HepG2 (cell line): ENCODE data around the gene UACA. TPM values are rescaled to one million over a fixed set of nuclear protein-coding genes. Genes with fewer than 3 reads are reported as not detected.

ENCODE experiments used
- CHD4 ChIP-seq: fragments of 200-600 bp; sonication (generic); IDR thresholded peaks from 2 replicates; pipeline ENCODE4 v1.7.0; 2017; ENCODE audit warnings: mild to moderate bottlenecking, low read length, borderline replicate concordance
- HDAC1 ChIP-seq: sonication (generic); formaldehyde crosslinking; IDR thresholded peaks from 2 replicates; pipeline ENCODE4 v1.5.1; 2020; ENCODE audit warnings: mild to moderate bottlenecking, missing genetic modification reagents
- MEIS2 ChIP-seq: sonication (generic); formaldehyde crosslinking; IDR thresholded peaks from 2 replicates; pipeline ENCODE4 v1.9.0; 2021; ENCODE audit warnings: mild to moderate bottlenecking, missing genetic modification reagents
- NAIF1 ChIP-seq: sonication (generic); formaldehyde crosslinking; IDR thresholded peaks from 2 replicates; pipeline ENCODE4 v1.5.0; 2020; ENCODE audit warnings: mild to moderate bottlenecking, missing genetic modification reagents, borderline replicate concordance
- NFKBIZ ChIP-seq: IDR thresholded peaks from 2 replicates; pipeline ENCODE4 v1.6.1; 2018; ENCODE audit warnings: missing genetic modification reagents, missing compliant biosample characterization
- RARG ChIP-seq: sonication (generic); formaldehyde crosslinking; IDR thresholded peaks from 2 replicates; pipeline ENCODE4 v1.4.0; 2020; ENCODE audit warnings: low read depth, mild to moderate bottlenecking, missing genetic modification reagents
- RCOR2 ChIP-seq: IDR thresholded peaks from 2 replicates; pipeline ENCODE4 v1.6.1; 2016; ENCODE audit warnings: missing biosample characterization, missing genetic modification reagents
- SIX1 ChIP-seq: sonication (generic); formaldehyde crosslinking; IDR thresholded peaks from 2 replicates; pipeline ENCODE4 v1.4.0; 2020; ENCODE audit warnings: missing genetic modification reagents, borderline replicate concordance
- SMAD9 ChIP-seq: sonication (generic); formaldehyde crosslinking; IDR thresholded peaks from 2 replicates; pipeline ENCODE4 v1.5.1; 2020; ENCODE audit warnings: mild to moderate bottlenecking, missing genetic modification reagents
- SPEN ChIP-seq: sonication (generic); formaldehyde crosslinking; IDR thresholded peaks from 2 replicates; pipeline ENCODE4 v1.5.1; 2020; ENCODE audit warnings: low read depth, mild to moderate bottlenecking, missing genetic modification reagents
- U2AF2 ChIP-seq: fragments of 200-400 bp; formaldehyde crosslinking; IDR thresholded peaks from 2 replicates; pipeline ENCODE4 v1.6.1; 2017; ENCODE audit warnings: low read depth, mild to moderate bottlenecking, low read length
- ZNF33B ChIP-seq: sonication (generic); formaldehyde crosslinking; IDR thresholded peaks from 2 replicates; pipeline ENCODE4 v1.5.1; 2020; ENCODE audit warnings: mild to moderate bottlenecking, missing genetic modification reagents
- ZNF644 ChIP-seq: IDR thresholded peaks from 2 replicates; pipeline ENCODE4 v1.6.1; 2016; ENCODE audit warnings: low read depth
- ZNF883 ChIP-seq: sonication (generic); formaldehyde crosslinking; IDR thresholded peaks from 2 replicates; pipeline ENCODE4 v1.5.1; 2020; ENCODE audit warnings: mild to moderate bottlenecking, missing genetic modification reagents; ENCODE audit errors: not compliant biosample characterization
- polyA plus RNA-seq, 8 experiments: library from polyadenylated mRNA; depleted of rRNA in 3 of 8; stranded (reverse) in 7 of 8; unstranded in 1 of 8; fragments of >200 nt; fragmentation: Illumina TruSeq in 4 of 8; extraction: Trizol in 4 of 8; gene quantifications; 2 replicates each; pipeline versions ENCODE4 v1.2.1 to v1.2.3, GENCODE V29; 2011 to 2016; ENCODE audit warnings: low read depth in 4 of 8, missing spikeins in 1 of 8, mixed read lengths in 1 of 8; ENCODE audit not compliant: insufficient read depth in 1 of 8
- total RNA-seq, 5 experiments: library from RNA; depleted of rRNA; stranded (reverse); fragments of >200 nt; fragmentation: Illumina TruSeq; extraction: Trizol; gene quantifications; 2 replicates each; pipeline ENCODE4 v1.2.3, GENCODE V29; 2016; ENCODE audit warnings: low read depth in 1 of 5
- TF ChIP-seq, protein P1 (sequence below): sonication (generic); formaldehyde crosslinking; IDR thresholded peaks from 2 replicates; pipeline ENCODE4 v1.4.0; 2020; ENCODE audit warnings: mild to moderate bottlenecking, missing genetic modification reagents
- TF ChIP-seq, protein P2 (sequence below): sonication (generic); formaldehyde crosslinking; IDR thresholded peaks from 2 replicates; pipeline ENCODE4 v1.8.0; 2023; ENCODE audit warnings: mild to moderate bottlenecking, missing genetic modification reagents
- TF ChIP-seq, protein P3 (sequence below): sonication (generic); formaldehyde crosslinking; IDR thresholded peaks from 2 replicates; pipeline ENCODE4 v1.8.0; 2022; ENCODE audit warnings: missing genetic modification reagents, mild to moderate bottlenecking, inconsistent platforms, borderline replicate concordance
- TF ChIP-seq, protein P4 (sequence below): IDR thresholded peaks from 2 replicates; pipeline ENCODE4 v1.6.1; 2012; ENCODE audit warnings: inconsistent platforms
- TF ChIP-seq, protein P5 (sequence below): sonication (generic); formaldehyde crosslinking; IDR thresholded peaks from 2 replicates; pipeline ENCODE4 v1.8.1; 2023; ENCODE audit warnings: mild to moderate bottlenecking, missing genetic modification reagents
- TF ChIP-seq, protein P6 (sequence below): IDR thresholded peaks from 2 replicates; pipeline ENCODE4 v1.6.1; 2016; ENCODE audit warnings: low read depth, control low read depth

UACA gene
- total and polyA plus RNA-seq, 2 of the 13 experiments (the other 11 are each of a cell fraction or from before 2014, with no cell fraction given): 17.8 to 39.2 TPM

DNA sequence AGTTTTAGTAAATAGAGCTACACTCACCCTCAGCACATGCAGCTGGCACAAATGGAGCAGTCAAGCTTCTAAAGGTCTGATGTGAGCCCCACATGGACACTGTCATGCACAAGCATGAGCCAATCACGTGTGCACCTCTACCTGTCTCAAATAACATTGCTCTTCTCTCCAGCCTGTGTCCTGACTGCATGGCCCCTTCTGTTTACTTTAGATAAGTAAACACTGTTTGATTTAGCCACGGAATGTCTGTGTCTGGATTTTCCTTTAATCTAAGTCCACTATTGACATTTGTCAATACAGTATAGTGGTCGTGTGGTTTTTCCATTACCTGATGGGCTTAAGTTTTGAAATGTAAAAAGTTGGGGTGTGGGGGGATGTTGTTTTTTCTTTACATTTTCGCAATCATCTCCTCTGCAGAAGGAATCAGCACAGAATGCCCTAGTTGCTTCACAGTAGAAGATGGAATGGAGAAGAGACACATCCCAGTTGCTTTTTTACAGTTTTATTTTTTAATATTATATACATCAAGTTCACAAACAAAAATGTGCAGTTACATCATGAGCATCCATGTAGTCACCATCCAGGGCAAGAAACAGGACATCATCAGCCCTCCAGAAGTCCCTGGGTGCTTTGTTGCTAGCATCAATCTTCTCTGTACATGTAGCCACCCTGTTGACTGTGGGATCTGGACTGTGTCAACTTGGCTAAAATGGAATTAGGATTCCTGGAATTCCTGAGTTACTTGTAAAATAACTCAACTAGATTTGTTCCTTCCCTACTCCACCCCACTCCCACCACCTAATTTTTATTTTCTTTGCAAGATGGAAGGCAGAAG is 146.1 kb downstream of the UACA start (continued):
- TF ChIP-seq, protein P1, sequence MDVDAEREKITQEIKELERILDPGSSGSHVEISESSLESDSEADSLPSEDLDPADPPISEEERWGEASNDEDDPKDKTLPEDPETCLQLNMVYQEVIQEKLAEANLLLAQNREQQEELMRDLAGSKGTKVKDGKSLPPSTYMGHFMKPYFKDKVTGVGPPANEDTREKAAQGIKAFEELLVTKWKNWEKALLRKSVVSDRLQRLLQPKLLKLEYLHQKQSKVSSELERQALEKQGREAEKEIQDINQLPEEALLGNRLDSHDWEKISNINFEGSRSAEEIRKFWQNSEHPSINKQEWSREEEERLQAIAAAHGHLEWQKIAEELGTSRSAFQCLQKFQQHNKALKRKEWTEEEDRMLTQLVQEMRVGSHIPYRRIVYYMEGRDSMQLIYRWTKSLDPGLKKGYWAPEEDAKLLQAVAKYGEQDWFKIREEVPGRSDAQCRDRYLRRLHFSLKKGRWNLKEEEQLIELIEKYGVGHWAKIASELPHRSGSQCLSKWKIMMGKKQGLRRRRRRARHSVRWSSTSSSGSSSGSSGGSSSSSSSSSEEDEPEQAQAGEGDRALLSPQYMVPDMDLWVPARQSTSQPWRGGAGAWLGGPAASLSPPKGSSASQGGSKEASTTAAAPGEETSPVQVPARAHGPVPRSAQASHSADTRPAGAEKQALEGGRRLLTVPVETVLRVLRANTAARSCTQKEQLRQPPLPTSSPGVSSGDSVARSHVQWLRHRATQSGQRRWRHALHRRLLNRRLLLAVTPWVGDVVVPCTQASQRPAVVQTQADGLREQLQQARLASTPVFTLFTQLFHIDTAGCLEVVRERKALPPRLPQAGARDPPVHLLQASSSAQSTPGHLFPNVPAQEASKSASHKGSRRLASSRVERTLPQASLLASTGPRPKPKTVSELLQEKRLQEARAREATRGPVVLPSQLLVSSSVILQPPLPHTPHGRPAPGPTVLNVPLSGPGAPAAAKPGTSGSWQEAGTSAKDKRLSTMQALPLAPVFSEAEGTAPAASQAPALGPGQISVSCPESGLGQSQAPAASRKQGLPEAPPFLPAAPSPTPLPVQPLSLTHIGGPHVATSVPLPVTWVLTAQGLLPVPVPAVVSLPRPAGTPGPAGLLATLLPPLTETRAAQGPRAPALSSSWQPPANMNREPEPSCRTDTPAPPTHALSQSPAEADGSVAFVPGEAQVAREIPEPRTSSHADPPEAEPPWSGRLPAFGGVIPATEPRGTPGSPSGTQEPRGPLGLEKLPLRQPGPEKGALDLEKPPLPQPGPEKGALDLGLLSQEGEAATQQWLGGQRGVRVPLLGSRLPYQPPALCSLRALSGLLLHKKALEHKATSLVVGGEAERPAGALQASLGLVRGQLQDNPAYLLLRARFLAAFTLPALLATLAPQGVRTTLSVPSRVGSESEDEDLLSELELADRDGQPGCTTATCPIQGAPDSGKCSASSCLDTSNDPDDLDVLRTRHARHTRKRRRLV (CRISPR knock-in tag): no peak
- TF ChIP-seq, protein P2, sequence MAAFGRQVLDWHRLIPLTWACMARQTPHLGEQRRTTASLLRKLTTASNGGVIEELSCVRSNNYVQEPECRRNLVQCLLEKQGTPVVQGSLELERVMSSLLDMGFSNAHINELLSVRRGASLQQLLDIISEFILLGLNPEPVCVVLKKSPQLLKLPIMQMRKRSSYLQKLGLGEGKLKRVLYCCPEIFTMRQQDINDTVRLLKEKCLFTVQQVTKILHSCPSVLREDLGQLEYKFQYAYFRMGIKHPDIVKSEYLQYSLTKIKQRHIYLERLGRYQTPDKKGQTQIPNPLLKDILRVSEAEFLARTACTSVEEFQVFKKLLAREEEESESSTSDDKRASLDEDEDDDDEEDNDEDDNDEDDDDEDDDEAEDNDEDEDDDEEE: no peak
- TF ChIP-seq SMAD9 (no peak), SPEN (peak; percentile 47; the same call in 1 of the 2 replicates), SIX1 (CRISPR knock-in tag) (peak; percentile 94), NFKBIZ (CRISPR knock-in tag) (peak; percentile 91), RCOR2 (peak; percentile 95), MEIS2 (CRISPR knock-in tag) (peak; percentile 92), HDAC1 (CRISPR knock-in tag) (peak; percentile 90), RARG (CRISPR knock-in tag) (no peak), ZNF33B (no peak), NAIF1 (CRISPR knock-in tag) (no peak), U2AF2 (no peak), CHD4 (no peak), ZNF883 (CRISPR knock-in tag) (no peak), ZNF644 (peak; percentile 69)
- TF ChIP-seq, protein P3, sequence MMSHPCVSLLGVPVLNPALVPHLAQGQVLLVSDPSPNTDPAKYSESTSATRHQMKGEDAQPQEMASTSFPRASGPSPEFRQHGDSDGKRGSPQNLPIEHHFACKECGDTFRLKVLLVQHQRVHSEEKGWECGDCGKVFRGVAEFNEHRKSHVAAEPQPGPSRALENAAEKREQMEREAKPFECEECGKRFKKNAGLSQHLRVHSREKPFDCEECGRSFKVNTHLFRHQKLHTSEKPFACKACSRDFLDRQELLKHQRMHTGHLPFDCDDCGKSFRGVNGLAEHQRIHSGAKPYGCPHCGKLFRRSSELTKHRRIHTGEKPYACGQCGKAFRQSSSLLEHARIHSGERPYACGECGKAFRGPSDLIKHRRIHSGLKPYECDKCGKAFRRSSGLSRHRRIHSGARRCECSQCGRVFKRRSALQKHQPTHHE (CRISPR knock-in tag): 0 out of 2 replicates have a peak, but pooled peaks have one; percentile 31
- TF ChIP-seq, protein P4, sequence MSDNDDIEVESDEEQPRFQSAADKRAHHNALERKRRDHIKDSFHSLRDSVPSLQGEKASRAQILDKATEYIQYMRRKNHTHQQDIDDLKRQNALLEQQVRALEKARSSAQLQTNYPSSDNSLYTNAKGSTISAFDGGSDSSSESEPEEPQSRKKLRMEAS: peak; percentile 78
- TF ChIP-seq, protein P5, sequence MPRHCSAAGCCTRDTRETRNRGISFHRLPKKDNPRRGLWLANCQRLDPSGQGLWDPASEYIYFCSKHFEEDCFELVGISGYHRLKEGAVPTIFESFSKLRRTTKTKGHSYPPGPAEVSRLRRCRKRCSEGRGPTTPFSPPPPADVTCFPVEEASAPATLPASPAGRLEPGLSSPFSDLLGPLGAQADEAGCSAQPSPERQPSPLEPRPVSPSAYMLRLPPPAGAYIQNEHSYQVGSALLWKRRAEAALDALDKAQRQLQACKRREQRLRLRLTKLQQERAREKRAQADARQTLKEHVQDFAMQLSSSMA (CRISPR knock-in tag): no peak
- TF ChIP-seq, protein P6, sequence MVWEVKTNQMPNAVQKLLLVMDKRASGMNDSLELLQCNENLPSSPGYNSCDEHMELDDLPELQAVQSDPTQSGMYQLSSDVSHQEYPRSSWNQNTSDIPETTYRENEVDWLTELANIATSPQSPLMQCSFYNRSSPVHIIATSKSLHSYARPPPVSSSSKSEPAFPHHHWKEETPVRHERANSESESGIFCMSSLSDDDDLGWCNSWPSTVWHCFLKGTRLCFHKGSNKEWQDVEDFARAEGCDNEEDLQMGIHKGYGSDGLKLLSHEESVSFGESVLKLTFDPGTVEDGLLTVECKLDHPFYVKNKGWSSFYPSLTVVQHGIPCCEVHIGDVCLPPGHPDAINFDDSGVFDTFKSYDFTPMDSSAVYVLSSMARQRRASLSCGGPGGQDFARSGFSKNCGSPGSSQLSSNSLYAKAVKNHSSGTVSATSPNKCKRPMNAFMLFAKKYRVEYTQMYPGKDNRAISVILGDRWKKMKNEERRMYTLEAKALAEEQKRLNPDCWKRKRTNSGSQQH (CRISPR knock-in tag): peak; percentile 77; the same call in 1 of the 2 replicates
